Spleen (tissue), 11 donors: Measurements from ENCODE around the gene EPHA4. TPM values are rescaled to one million over a fixed set of nuclear protein-coding genes. Genes with fewer than 3 reads are reported as not detected.
A peak's percentile ranks its signal among the peaks of the same experiment; 100 is the strongest.

Experiments used
- DNase-seq: peaks from one replicate; pipeline ENCODE4 v3.0.0-alpha.2; 2020
- H3K27ac ChIP-seq, 8 donors: fragments of 200-600 bp; sonication (generic) in 7 of 8; 1 replicate in 4 of 8; 2 replicates in 4 of 8; pipeline versions ENCODE4 v1.5.0 to v1.8.0; 2016 to 2021; ENCODE audit warnings: inconsistent platforms in 4 of 8, mild to moderate bottlenecking in 4 of 8, moderate library complexity in 1 of 8
- H3K27me3 ChIP-seq, 7 donors: fragments of 200-600 bp; sonication (generic) in 6 of 7; replicated peaks in 1 of 7; 1 replicate in 4 of 7; 2 replicates in 3 of 7; pipeline versions ENCODE4 v1.5.0 to v1.8.0; 2016 to 2021; ENCODE audit warnings: inconsistent platforms in 3 of 7, mild to moderate bottlenecking in 1 of 7
- H3K36me3 ChIP-seq, 6 donors: fragments of 200-600 bp; sonication (generic) in 5 of 6; 1 replicate in 4 of 6; 2 replicates in 2 of 6; pipeline versions ENCODE4 v1.5.0 to v1.8.0; 2016 to 2021; ENCODE audit warnings: inconsistent platforms in 2 of 6
- H3K4me1 ChIP-seq, 6 donors: fragments of 200-600 bp; sonication (generic) in 5 of 6; 1 replicate in 3 of 6; 2 replicates in 3 of 6; pipeline versions ENCODE4 v1.5.0 to v1.8.0; 2016 to 2021; ENCODE audit warnings: inconsistent platforms in 3 of 6
- H3K4me3 ChIP-seq, 8 donors: fragments of 200-600 bp; sonication (generic) in 7 of 8; 1 replicate in 4 of 8; 2 replicates in 4 of 8; pipeline versions ENCODE4 v1.5.0 to v1.8.0; 2016 to 2021; ENCODE audit warnings: inconsistent platforms in 4 of 8, mild to moderate bottlenecking in 4 of 8, moderate library complexity in 2 of 8
- H3K9me3 ChIP-seq, 8 donors: fragments of 200-600 bp; sonication (generic) in 7 of 8; 1 replicate in 4 of 8; 2 replicates in 4 of 8; pipeline versions ENCODE4 v1.5.0 to v1.8.0; 2016 to 2021; ENCODE audit warnings: inconsistent platforms in 4 of 8
- CTCF ChIP-seq, 11 experiments: fragments of 200-600 bp in 7 of 11; fragments of 450-650 bp in 4 of 11; sonication (generic) in 4 of 11; IDR thresholded peaks in 8 of 11; conservative IDR thresholded peaks in 3 of 11; 1 replicate in 7 of 11; 2 replicates in 4 of 11; pipeline versions ENCODE4 v1.4.0 to v1.8.0; 2016 to 2021; ENCODE audit warnings: antibody characterized with exemption in 11 of 11, inconsistent platforms in 4 of 11, mild to moderate bottlenecking in 1 of 11
- POLR2A ChIP-seq, 3 donors: fragments of 450-650 bp; IDR thresholded peaks; one replicate each; pipeline ENCODE4 v1.5.1; 2017; ENCODE audit warnings: antibody characterized with exemption in 3 of 3, mild to moderate bottlenecking in 1 of 3
- POLR2AphosphoS5 ChIP-seq, 3 donors: sonication (generic); formaldehyde crosslinking; IDR thresholded peaks; one replicate each; pipeline ENCODE4 v1.5.1; 2017; ENCODE audit warnings: antibody characterized with exemption in 3 of 3
- WGBS, 5 donors: extraction: QIAGEN DNeasy Blood & Tissue Kit in 3 of 5; methylation state at CpG; one replicate each; pipeline versions ENCODE4 v1.1.5 to v1.1.7; 2013 to 2018; 5-methylcytosine and 5-hydroxymethylcytosine counted together
- intact Hi-C: fragments of 100-400 bp; cut with DNase I; formaldehyde crosslinking; loops from one replicate; pipeline ENCODE4 v1.15.0; 2023; ENCODE audit warnings: low total_unique reads
- polyA plus RNA-seq, 3 donors: library from polyadenylated mRNA; stranded (reverse); fragments of 200-250 nt; gene quantifications; one replicate each; pipeline ENCODE4 v1.2.1, GENCODE V29; 2013
- total RNA-seq, 7 donors: library from RNA; depleted of rRNA in 3 of 7; stranded (reverse); fragments of >200 nt in 3 of 7; fragmentation: NEBNext Ultra II Directional in 4 of 7; extraction: Animal tissue kit (Norgen Biotek cat#: 25700) in 4 of 7; gene quantifications; one replicate each; pipeline versions ENCODE4 v1.1.0 to v1.2.1, GENCODE V29; 2016 to 2021
- donor health status: healthy with polysubstance abuse.
- donor health status: DM: no; HTN: no; CAD: no; lungs with moderate emphysema.
- donor health status: DM: no; HTN: no; CAD: no.
- donor health status: Bipolar disorder and iron deficiency.
- donor health status: healthy.
- donor health status: DM: no; HTN: no; CAD: no.
- donor health status: DM: yes; HTN: yes; CAD: no.

Gene EPHA4
- total and polyA plus RNA-seq, 10 donors, result 0.80 to 21.0 (median 14.0) TPM

DNA sequence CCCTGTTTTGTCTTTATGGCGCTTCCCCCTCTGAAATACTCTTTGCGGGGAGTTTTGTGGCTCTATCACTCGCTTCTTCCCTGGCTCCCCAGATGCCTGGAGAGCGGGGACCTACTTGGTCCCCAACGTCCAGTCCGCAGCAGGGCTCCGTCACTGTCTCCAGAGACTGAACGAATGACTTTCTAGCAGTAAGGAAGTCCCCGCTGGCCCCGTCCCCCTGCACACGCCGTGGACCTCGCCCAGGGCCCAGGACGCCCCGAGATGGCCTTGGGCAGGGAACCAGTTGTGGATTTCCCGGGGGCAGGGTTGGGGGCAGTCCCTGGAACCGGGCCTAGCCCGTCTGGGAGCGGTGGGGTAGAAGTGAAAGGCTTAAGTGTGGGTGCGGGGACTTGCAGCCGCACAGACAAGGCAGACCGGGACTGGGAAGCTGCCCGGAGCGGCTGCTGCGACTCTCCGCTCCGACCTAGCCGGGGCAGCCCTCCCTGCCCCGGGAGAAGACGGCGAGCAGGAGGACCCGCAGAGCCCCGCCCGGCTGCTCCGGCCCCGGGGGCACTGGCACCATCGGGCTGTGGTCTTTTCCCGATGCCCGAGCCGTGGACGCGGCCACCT is 821 bp upstream of the EPHA4 start:
- intact Hi-C loops, result loop anchor here (5.0 kb wide), 1 partner anchor 1836 kb away; no protein-coding TSS in a partner anchor
- H3K9me3 ChIP-seq, result no peaks in the 10 kb centered on the region
- peak overlapping the region; percentile 60 to 84 (median 67) for H3K4me3 ChIP-seq
- no peak for DNase-seq
- no peaks in the 10 kb centered on the region for H3K36me3 ChIP-seq
- H3K27ac ChIP-seq, result peak overlapping the region; percentile 49 to 81 (median 78)
- WGBS, 5 donors, result 0 to 1% (median 1%) methylated on average over 33 to 42 of the region's 42 CpGs
- TF ChIP-seq CTCF (IDR thresholded peaks at IDR 0.05 in 8 of 11, conservative IDR thresholded peaks at IDR 0.05 in 3 of 11) (no peak), POLR2A (IDR thresholded peaks at IDR 0.05) (no peak), POLR2AphosphoS5 (IDR thresholded peaks at IDR 0.05) (no peak)
- peaks cover 0 to 100% (median 43%) of the 10 kb centered on the region in 7 donors for H3K27me3 ChIP-seq
- H3K4me1 ChIP-seq, result peaks cover 5 to 58% (median 45%) of the 10 kb centered on the region in 6 donors

DNA sequence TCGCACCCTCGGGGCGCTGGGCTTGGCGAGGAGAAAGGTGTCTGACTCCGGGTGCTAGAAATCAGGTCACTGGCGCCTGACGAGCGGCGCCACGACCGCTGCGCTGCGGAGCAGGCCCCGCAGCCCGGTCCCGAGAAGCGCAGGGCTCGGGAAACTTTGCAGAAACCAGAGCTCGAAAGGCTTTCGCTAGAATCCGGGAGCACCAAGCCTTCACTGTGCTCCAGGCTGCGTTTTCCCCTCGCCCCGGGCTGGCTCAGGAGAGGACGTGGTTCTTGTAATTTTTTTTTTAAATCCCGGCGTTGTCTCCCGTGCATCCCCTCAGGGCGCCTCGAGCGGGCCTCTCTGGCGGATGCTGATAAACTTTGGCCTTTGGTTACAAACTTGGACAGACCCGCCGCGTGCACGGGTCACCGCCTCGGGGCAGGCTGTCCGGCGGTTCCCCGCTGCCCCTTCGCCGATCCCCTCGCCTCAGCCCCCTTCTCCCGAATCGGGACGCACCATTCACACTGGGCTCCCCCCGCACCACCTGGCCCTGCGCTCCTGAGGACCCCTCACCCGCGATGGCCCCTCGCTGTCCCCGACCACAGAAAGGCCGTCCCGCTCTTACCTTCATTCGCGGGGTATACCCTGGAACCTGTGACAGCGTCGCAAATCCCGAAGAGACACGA is 419 bp downstream of the EPHA4 start:
- peak; percentile 86 for DNase-seq
- Histone ChIP-seq H3K27me3 (peaks cover 0 to 95% (median 44%) of the 10 kb centered on the region in 7 donors), H3K36me3 (no peaks in the 10 kb centered on the region), H3K27ac (peak overlapping the region in 7 of 8 donors; percentile 48 to 81 (median 78)), H3K4me1 (peaks cover 5 to 58% (median 46%) of the 10 kb centered on the region in 6 donors), H3K9me3 (no peaks in the 10 kb centered on the region), H3K4me3 (peak overlapping the region; percentile 60 to 84 (median 67))
- 0 to 1% (median 1%) methylated on average over 15 to 61 of the region's 61 CpGs for WGBS, 5 donors
- TF ChIP-seq POLR2AphosphoS5 (IDR thresholded peaks at IDR 0.05) (no peak), POLR2A (IDR thresholded peaks at IDR 0.05) (no peak), CTCF (IDR thresholded peaks at IDR 0.05 in 8 of 11, conservative IDR thresholded peaks at IDR 0.05 in 3 of 11) (no peak)
- intact Hi-C loops, result loop anchor here (5.0 kb wide), 1 partner anchor 1834 kb away; no protein-coding TSS in a partner anchor

- WGBS, 5 donors, result 1 to 6% (median 3%) methylated on average over 28 to 41 of the region's 41 CpGs
- TF ChIP-seq CTCF (IDR thresholded peaks at IDR 0.05 in 8 of 11, conservative IDR thresholded peaks at IDR 0.05 in 3 of 11) (no peak), POLR2A (IDR thresholded peaks at IDR 0.05) (no peak), POLR2AphosphoS5 (IDR thresholded peaks at IDR 0.05) (no peak)
- H3K9me3 ChIP-seq, result no peaks in the 10 kb centered on the region
- peak overlapping the region; percentile 60 to 84 (median 67) for H3K4me3 ChIP-seq
- H3K4me1 ChIP-seq, result peaks cover 5 to 58% (median 46%) of the 10 kb centered on the region in 6 donors
- DNase-seq, result peak; percentile 80
- intact Hi-C loops, result loop anchor here (5.0 kb wide), 1 partner anchor 1834 kb away; no protein-coding TSS in a partner anchor
- peak overlapping the region in 6 of 8 donors; percentile 48 to 81 (median 78) for H3K27ac ChIP-seq
- no peaks in the 10 kb centered on the region for H3K36me3 ChIP-seq
- H3K27me3 ChIP-seq, result peaks cover 0 to 89% (median 44%) of the 10 kb centered on the region in 7 donors
Observed at GRCh38 chr2:221571025-221571550, 1.0 kb downstream of the EPHA4 start.
